ENCODE results near the gene TEP1.
A peak's percentile ranks its signal among the peaks of the same experiment; 100 is the strongest.
"Not testable (repeated sequence)": the region's sequence is repeated elsewhere in the genome, so short reads cannot be mapped to it uniquely, and the experiment has no call there.

Gene TEP1

GRCh38 chr14:20412876-20413743 lies at the start of gene TEP1:
Gene TEP1, minus strand, starts transcription at chr14:20413501. Its CDS starts 5,062 bp downstream, at chr14:20408439.
- DNase-seq: peak; percentile 53 to 54

DNA sequence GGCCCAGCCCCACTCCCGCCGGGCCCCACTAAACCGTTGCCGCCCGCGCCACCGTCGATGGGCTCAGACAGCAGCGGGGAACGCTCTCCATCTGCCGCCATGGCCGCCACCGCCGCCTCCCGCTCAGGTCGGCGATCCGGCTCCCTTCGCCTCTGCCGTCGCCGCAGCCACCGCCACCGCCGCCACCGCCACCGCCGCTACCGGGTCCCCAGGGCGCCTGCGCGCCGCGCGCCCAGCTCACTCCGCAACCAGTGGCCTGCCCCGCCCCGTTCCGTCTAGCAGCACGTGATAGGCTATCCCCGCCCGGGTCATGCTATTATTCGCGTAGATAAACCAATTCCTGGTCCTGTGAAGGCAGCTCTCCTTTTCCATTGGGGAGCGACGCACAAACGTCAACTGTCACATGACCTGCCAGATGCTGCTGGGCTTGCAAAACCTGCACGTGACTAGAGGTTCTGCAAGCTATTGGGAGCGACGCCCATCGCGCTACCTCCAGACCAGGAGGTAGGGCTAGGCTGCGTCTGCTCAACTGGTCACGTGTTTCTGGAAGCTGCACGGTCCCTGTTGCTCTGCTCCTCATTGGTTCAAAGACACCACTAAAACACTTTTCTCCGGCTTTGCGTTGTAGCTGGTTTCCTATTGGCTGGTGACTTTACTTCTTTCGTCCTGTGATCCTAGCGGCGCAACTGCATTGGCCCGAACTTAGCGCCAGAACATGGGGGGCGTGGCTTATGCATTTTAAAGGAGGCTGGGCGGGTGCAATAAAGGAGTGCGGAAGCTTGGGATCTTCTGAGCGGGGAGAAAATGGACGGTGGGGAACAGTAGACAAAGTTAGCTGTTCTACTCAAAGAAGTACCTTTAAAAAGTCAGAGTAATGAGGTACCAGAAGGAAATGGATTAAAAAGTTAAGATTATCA lies 48.2 kb upstream of the TEP1 start, which contains the start of gene PIP4P1:
Gene PIP4P1 (minus strand): TSS at position 210 of the 917 bp plus-strand sequence. CDS start 109 bp downstream, at position 101.
- peak; percentile 97 to 98 for DNase-seq

DNA sequence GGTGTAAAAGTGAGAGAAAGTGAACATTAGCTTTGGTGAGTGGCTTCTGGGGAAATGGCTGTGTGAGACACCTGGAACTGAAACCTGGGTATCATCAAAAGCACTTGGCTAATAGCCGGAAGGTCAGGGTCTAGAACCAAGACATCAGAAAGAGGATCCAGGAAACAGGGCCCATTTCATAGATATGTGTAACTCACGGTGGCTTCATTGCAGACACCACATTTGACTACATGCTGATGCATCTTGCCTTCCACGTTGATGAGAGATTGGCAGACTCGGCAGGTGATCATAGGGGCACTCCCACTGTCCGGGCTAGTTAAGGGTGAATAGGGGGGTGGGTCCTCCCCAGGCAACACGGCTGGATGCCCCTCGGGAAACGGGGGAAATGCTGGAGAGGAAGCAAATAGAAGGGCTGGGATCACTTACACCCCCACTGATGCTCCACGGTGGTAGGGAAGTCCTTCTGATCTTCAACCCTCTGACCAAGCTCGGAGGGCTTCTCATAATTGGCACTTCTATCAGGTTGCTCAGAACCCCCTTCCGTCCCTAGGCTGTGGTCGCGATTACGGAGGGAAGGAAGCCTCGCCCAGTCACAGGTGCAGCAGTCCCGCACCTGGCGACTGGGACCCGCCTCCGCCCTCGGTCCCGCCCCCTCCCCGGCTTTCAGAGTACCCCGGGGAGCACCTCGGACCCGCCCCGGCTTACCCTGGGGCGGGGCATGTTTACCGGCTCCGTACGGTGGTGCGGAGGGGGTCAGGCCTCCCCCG lies 47.3 kb upstream of the TEP1 start:
- peak; percentile 36 to 39 for DNase-seq

- no peak for DNase-seq
Observed at GRCh38 chr14:20458031-20458789, 44.9 kb upstream of the TEP1 start.

DNA sequence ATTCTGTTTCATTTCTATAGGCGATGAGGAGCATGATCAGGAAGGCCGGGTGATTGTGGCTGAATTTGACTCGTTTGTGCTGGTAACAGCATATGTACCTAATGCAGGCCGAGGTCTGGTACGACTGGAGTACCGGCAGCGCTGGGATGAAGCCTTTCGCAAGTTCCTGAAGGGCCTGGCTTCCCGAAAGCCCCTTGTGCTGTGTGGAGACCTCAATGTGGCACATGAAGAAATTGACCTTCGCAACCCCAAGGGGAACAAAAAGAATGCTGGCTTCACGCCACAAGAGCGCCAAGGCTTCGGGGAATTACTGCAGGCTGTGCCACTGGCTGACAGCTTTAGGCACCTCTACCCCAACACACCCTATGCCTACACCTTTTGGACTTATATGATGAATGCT lies 43.7 kb upstream of the TEP1 start:
- DNase-seq: no peak

- peak in 1 of 2 experiments; percentile 34 for DNase-seq
Observed at GRCh38 chr14:20455355-20456300, 42.3 kb upstream of the TEP1 start.

- peak; percentile 97 to 98 for DNase-seq
Observed at GRCh38 chr14:20454516-20455354, 41.4 kb upstream of the TEP1 start, which contains the start of the genes APEX1 and OSGEP. Gene APEX1, plus strand, starts transcription at chr14:20455226. Its CDS starts 420 bp downstream, at chr14:20455646. Gene OSGEP, minus strand, starts transcription at chr14:20454812. Its CDS starts 129 bp downstream, at chr14:20454683.

DNA sequence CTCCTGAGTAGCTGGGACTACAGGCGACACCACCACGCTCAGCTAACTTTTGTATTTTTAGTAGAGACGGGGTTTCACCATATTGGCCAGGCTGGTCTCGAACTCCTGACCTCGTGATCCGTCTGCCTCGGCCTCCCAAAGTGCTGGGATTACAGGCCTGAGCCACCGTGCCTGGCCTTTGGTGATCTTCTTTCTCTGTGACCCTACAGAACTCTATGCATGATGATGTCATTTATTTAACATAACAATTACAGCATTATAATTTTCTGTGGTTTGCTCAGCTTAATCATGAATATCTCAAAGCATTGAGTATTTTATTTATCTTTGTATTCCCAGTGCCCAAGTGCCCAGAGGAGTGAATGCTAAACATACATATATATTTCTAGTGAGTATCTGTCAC lies 39.5 kb upstream of the TEP1 start:
- DNase-seq: not testable (repeated sequence)

- no peak for DNase-seq
Observed at GRCh38 chr14:20446889-20447288, 33.6 kb upstream of the TEP1 start.

DNA sequence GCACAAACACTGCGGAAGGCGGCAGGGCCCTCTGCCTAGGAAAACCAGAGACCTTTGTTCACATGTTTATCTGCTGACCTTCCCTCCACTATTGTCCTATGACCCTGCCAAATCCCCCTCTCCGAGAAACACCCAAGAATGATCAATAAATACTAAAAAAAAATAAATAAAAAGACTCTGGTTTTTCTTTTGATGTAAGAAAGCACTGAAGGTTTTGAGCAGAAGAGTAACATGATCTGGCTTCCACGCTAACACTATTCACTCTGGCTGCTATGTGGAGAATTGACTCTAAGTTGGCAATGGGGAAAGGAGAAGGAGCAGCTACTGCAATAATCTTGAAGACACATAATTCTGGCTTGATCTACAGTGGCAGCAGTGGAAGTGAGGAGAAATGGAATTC lies 30.3 kb upstream of the TEP1 start:
- DNase-seq: not testable (repeated sequence)

- no peak for DNase-seq
Observed at GRCh38 chr14:20441461-20441860, 28.2 kb upstream of the TEP1 start.

GRCh38 chr14:20440882-20441281 lies 27.6 kb upstream of the TEP1 start:
- no peak for DNase-seq

DNA sequence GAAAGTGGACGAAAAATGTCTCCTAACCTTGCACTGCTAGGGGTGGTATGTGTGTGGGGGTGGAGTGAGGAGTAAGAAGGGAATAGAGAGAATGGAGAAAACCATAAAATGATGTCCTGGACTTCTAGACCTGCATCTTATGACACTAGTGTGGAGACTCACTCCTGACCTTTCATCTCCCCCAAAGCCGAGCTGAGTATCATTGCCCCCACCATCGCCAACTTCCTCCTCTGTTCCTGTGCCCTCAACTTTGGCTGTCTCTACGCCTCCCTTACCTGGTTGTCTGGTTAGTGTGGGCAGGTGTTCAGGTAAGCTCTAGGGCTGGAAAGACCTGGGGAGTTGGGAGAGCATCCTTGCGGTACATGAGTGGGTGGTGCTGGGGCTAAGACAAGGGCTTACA lies 27.2 kb upstream of the TEP1 start:
- DNase-seq: no peak

- no peak for DNase-seq
Observed at GRCh38 chr14:20438664-20439063, 25.4 kb upstream of the TEP1 start.

DNA sequence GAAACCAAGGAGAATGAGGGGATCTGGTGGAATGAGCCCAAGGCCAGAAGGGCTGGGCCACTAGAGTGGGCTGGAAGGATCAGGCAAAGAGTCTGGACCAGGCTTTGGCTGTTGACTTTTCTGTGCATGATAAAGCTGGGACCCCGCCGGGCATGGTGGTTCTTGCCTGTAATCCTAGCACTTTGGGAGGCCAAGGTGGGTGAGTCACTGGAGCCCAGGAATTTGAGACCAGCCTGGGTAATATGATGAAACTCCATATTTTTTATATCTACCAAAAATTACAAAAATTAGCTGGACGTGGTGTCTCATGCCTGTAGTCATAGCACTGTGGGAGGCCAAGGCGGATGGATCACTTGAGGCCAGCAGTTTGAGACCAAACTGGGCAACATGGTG lies 23.1 kb upstream of the TEP1 start:
- no peak for DNase-seq

- DNase-seq: no peak
Observed at GRCh38 chr14:20435582-20436362, 22.5 kb upstream of the TEP1 start, which contains the start of gene KLHL33. Gene KLHL33, minus strand, starts transcription at chr14:20436166. Its CDS starts 355 bp downstream, at chr14:20435811.

DNA sequence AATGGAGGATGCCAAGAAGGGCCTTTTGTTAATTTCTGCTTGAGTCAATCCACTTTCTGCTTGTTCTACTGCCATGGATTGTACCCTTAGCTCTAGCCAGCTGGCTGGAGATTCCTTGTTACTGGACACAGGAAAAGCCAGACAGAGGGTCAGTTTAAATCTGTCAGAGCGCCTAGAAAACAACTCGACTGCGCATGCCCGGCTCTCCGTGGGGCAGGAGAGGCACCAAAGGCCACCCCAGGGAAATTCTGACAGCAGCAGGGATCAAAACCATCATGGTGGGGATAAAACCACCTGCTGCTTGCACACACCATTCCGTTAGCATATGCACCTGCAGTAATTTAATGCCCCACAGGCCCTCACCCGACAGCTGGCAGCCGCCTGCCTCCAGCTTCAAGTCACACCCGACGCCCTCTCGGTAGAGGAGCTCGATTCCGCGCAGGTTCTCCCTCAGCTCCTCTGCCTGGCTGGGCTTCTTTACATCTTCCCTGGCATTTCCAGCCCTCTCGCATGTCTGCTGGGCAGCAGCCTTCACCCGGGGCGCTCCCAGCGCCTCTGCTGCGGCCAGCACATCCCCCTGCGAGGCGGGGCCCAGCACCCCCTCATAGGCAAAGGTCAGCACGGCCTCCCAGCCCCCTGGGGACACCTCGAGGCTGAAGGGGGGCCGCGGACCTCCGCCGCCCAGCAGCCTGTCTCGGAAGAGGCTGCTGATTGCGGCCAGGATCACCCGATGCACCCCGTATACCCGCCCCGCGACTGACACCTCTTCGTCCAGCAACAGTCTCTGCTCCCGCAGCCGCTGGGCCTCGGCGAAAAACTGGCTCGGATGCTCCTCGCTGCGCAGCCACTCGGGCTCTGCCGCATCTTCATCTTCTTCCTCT lies 21.6 kb upstream of the TEP1 start:
- no peak for DNase-seq
